NCI-H446 treated with DMSO at 0.1 percent for 48 hours (cell line): Measurements from ENCODE around the gene RHBDL1.
A peak's percentile ranks its signal among the peaks of the same experiment; 100 is the strongest.
"Not testable (repeated sequence)": the region's sequence is repeated elsewhere in the genome, so short reads cannot be mapped to it uniquely, and the experiment has no call there.

Experiments
- DNase-seq: peaks from one replicate; lab custom pipeline; 2025; lab: John Stamatoyannopoulos, UW

Gene RHBDL1

DNA sequence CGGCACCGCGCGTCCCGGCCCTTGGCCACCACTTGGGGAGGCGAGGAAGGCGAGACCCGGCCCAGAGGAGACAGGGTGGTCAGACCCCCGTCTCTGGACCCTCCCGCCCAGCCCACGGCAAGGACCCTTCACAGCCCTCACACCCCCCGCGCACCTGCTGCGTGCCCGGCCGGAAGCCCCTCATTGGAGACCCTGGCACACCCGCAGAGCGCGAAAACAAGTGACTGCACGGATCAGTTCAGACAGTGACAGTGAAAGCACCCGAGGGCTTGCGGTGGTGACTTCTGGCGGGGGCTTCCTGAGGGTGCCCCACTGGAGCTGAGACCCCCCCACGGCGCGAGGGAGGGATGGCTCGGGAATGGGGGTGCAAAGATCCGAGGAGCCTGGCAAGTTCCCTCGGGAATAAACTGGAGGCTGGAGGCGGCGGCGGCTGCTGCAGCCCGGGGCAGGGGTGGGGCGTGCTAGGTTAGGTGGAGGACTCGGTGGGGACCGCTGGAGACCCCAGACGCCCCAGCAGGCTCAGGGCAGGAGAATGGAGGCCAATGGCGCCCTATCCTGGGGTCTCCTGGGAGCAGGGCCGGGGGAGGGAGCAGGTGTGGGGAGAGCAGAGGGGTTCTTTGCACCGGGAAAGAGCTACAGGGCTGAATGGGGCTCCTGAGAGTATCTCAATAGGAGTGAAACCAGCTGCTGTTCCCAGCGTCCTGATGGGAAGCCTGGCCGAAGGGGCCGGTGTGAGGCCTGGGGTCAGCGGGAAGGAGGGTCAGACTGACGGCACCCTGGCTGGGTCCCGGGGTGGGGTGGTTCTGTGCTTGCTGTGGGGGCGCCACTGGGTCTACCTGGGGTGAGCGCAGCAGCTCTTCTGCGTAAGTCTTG, 31.0 kb downstream of the RHBDL1 start:
- DNase-seq, result no peak

DNA sequence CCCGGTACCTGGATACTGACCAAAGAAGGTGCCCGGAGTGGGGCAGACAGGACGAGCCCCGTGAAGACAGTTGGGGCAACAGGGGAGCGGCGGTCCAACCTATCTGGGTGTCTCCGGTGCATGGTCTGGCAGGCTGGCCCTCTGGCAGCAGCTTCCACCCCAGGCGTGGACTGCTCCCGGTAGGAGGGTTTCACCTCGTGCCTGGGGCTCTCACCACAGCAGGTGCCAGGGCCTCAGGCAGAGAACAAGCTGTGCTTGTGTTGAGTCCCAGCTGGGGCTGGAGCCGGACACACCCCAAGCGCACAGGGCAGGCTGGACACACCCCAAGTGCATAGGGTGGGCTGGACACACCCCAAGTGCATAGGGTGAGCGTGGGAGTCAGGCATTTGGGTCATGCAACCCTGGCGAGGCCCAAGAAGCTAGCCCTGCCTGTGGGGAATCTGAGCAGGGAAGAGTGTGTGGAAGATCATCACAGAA, 31.6 kb downstream of the RHBDL1 start:
- DNase-seq, result no peak

DNA sequence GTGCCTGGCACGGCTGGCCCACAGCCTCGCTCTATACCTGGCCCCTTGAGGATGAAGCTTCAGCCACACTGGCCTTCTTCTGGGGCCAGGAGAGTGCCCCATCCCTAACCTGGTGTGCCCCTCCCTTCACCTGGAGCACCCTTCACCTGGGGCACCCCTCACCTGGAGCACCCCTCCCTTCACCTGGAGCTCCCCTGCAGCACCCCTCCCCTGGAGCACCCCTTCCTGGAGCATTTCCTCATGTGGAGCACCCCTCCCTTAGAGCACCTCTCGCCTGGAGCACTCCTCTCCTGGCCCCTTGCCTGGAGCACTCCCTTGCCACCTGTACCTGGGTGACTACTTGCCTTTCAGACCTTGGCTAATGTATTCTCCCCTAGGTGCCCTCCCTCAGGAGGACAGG, 32.5 kb downstream of the RHBDL1 start:
- no peak for DNase-seq

DNA sequence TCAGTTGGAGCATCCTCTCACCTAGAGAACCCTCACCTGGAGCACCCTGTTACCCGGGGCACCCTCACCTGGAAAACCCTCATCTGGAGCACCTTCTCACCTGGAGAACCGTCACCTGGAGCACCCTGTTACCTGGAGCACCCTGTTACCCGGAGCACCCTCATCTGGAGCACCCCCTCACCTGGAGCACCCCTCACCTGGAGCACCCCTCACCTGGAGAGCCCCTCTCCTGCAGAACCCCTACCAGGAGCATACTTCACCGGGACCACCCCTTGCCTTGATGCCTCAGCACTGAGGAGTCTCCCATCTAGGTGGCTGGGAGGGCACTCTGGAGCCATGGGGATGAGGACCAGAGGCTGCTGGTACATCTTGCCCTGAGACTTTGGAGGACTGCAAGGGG, 33.5 kb downstream of the RHBDL1 start:
- DNase-seq, result no peak

DNA sequence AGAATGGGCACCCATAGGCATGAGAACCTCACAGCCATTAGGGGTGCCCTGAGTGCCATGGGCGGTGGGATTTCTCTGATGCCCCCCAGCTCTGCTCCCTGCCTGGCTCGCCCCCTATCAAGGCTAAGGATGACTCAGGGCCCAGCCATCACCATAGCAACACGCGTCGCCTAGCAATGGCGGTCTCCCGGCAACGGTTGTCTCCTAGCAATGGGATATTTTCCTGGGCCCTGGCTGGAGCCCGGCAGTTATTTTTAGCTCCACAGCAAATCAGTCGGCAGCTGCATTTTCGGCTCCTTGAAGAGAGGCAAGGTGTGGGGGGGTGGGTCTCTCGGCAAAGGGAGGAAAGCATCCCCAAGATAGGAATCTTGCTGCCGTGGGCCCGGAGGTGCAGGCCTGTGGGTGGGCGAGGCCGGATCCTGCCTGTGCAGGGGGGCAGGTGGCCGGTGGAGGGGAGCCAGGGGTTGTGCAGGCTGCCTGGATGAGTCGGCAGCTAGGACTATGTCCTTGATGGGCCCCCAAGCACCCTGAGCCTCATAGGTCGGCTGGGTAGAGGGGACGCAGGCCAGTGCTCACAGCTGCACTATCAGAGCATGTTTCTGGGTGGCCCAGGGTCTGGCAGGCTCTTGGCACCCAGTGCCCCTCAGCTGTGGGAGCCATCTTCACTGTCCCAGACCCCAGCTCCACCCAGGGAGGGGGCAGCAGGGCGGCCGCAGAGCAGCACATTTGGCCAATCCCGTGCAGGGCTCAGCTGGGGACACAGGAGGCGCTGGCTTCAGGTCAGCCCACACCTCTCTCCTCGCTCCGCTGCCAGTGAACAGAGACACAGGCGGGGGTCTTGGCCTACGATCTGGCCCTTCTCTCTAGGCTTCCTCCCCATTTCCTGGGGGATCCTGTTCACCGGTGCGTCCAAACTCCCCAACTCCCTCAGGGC, 34.4 kb downstream of the RHBDL1 start:
- peak; percentile 66 for DNase-seq

DNA sequence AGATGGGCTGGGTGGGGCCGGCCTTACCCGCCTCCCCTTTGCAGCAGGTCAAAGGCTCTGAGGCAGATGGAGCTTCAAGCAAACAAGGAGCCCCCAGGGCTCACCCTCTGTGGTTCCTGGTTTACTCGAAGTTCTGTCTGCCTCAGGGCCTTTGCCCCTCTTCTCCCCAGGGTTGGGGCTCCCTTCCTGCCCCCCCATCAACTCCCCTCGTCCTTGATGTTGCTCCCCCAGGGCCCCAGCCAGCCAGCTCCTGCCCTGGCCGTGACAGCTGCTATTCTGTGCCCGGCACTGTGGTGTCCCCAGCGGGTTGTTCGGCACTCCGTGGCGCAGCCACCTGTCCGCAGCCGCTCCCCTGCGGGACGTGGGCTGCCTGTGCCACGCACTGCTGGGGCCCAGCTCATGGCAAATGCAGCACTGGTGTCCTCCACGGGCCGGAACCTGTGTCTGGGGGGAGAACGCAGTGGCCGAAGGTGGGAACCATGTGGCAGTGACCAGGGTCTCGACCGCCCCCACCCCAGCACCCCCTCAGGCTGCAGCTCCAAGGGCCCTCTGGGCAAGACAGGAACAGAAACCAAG, 35.1 kb downstream of the RHBDL1 start:
- DNase-seq, result no peak

DNA sequence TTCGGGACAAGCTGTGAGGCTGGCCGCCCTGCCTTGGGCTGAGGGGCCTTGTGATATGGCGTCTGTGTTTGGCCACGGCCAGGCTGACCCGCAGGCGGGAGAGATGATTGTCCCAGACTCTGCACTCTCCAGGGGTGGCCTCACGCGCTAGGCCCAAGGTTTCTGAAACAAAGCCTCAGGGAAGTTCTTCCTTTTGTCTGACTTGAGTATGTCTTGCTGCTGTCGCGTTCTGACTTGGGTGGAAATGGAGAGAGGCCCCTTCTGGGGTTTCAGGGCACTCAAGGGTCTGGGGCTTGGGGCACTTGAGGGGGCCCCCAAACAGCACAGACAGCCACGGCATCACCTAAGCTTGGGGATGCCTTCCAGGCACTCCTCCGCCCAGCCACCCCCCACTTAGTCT, 35.6 kb downstream of the RHBDL1 start:
- no peak for DNase-seq

DNA sequence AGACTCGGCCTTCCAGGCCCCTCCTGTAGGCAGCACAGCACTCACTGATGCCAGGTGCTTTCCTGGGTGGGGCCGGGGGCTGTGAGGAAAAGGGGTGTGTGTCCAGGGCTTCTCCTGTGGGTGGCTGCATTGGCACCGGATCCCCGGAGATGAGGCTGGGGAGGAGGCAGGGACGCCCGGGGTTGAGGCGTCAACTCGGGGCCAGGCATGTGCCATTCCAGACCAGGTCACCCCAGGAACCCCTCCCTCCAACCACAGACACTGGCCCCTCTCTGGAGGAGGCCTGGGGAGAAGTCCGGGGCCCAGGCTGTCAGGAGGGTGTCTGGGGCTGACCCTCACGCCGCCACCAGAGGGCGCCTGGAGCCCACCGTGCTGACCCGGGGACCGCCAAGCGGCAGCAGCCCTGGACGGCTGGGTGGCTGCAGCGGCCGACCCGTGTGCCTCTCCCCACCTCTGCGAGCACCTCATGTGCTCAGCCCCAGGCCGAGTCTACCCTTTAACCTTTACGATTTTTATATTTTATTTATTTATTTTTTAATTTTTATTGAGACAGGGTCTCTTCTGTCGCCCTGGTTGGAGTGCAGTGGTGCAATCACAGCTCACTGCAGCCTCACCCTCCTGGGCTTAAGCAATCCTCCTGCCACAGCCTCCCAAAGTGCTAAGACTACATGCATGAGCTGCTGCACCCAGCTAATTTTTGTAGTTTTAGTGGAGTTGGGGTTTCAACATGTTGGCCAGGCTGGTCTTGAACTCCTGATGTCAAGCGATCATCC, 36.3 kb downstream of the RHBDL1 start:
- DNase-seq, result no peak

DNA sequence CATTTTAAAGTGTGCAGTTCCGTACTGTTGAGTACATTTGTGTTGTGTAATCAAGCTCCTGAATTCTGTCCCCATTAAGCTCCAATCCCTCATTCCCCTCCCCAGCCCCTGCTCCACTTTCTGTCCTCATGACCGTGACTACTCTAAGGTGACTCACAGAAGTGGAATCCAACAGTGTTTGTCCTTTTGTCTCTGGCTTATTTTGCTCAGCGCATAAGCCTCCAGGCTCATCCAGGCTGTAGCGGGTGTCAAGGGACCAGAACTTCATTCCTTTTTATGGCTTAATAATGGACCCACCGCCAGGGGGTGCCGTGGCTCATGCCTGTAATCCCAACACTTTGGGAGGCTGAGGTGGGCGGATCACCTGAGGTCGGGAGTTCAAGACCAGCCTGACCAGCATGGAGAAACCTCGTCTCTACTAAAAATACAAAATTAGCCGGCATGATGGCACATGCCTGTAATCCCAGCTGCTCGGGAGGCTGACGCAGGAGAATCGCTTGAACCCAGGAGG, 37.3 kb downstream of the RHBDL1 start:
- DNase-seq, result not testable (repeated sequence)

DNA sequence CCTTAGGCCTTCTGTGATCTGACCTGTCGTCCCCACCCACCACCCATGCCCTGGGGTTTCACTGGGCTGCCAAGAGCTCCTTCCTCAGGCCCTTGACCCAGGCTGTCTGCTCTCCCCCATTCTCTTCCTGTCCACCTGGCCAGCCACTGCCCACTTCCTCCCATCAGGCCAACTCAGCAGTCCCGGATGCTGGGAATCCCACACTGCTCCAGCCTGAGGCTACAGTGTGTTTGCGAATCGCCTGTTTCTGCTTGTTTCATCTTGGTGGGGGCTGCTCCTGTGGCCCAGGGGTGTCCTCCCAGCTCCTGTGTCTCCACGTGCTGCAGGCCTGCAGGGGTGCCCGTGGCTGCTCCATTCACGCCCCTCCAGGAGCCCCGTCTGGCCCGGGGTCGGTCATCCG, 38.6 kb downstream of the RHBDL1 start:
- no peak for DNase-seq

DNA sequence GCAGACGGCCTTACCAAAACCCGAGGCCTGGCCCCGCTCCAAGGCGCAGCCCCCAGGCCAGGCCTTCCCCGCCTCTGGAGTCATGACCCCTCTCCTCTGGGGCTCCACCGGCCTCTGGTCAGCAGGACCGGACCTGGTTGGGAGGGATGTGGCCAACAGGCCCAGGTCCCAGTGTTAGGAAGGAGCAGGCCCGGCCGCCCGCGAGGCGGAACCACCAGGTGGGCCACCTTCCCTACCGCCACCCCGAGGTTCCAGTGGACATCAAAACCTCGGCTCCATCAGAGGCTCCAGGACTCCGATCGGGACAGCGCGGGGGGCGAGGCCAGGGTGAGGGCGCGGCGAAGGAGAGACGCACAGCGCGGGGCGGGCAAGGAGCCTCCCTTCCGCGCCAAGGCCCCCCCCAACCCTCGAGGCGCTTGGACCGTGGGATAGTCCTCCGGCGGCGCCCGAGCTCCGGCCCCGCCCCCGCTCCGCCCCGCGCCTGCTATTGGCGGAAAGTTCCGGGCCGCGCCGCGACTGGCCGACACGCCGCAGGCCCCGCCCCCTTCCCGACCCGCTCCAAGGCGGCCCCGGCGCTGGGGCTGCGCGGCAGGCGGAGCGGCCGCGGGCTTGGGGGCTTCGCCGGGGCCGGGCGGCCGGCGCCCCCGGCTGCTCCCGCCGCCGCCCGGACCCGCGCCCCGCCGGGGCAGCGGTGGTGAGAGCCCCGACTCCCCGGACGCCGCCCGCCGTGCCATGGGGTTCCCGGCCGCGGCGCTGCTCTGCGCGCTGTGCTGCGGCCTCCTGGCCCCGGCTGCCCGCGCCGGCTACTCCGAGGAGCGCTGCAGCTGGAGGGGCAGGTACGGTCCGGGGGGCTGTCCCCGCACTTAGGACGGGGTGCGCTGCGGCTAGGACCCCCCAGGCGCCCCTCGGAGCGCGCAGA, 39.3 kb downstream of the RHBDL1 start, which contains the start of gene METRN:
TSS of gene METRN (plus strand) at position 561 of the 919 bp plus-strand sequence. CDS start at position 733, 172 bp downstream.
- peak; percentile 54 for DNase-seq

DNA sequence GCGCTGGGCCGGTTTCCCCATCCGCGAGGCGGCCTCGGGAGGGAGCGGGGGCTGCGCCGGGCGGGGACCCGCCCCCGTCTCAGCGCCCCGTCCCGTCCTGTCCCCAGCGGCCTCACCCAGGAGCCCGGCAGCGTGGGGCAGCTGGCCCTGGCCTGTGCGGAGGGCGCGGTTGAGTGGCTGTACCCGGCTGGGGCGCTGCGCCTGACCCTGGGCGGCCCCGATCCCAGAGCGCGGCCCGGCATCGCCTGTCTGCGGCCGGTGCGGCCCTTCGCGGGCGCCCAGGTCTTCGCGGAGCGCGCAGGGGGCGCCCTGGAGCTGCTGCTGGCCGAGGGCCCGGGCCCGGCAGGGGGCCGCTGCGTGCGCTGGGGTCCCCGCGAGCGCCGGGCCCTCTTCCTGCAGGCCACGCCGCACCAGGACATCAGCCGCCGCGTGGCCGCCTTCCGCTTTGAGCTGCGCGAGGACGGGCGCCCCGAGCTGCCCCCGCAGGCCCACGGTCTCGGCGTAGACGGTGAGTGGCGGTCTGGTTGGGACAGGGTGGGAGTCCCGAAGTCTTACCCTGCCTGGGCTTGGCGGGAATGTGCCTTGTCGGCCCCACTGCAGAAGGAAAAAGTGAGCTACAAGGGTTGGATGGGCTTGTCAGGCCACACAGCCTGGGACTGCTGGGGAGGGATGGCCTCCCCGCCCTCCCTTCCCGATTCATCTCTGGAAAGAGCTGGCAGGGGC, 40.2 kb downstream of the RHBDL1 start:
- DNase-seq, result no peak

DNA sequence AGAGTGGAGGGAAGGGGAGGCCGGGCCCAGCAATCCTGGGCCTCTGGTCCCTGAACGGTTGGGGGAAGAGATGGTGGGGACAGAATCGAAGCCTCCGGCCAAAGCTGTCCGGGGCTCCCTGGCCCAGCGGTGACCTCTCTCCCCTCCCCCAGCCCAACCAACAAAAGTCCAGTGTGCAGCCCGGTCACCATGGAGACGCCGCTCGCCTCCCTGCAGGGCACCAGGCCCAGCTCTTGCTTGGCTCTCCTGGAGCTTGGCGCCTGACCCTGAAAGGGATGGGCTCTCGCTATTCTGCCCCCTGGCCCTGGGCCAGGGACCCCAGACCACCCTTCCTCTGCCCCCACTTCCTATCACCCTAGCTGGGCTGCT, 40.7 kb downstream of the RHBDL1 start:
- no peak for DNase-seq

DNA sequence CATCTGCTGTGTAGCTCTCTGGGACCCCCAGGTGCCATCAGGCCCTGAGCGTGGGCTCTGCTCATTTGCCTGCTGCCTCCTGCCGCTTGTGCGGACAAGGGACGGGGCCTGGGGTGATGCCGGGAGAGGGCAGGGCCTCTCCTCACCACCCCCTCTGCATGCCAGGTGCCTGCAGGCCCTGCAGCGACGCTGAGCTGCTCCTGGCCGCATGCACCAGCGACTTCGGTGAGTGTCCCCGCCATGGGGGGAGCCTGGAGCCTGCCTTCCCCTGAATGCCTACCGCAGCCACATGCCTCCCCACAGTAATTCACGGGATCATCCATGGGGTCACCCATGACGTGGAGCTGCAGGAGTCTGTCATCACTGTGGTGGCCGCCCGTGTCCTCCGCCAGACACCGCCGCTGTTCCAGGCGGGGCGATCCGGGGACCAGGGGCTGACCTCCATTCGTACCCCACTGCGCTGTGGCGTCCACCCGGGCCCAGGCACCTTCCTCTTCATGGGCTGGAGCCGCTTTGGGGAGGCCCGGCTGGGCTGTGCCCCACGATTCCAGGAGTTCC, 41.4 kb downstream of the RHBDL1 start:
- no peak for DNase-seq

DNA sequence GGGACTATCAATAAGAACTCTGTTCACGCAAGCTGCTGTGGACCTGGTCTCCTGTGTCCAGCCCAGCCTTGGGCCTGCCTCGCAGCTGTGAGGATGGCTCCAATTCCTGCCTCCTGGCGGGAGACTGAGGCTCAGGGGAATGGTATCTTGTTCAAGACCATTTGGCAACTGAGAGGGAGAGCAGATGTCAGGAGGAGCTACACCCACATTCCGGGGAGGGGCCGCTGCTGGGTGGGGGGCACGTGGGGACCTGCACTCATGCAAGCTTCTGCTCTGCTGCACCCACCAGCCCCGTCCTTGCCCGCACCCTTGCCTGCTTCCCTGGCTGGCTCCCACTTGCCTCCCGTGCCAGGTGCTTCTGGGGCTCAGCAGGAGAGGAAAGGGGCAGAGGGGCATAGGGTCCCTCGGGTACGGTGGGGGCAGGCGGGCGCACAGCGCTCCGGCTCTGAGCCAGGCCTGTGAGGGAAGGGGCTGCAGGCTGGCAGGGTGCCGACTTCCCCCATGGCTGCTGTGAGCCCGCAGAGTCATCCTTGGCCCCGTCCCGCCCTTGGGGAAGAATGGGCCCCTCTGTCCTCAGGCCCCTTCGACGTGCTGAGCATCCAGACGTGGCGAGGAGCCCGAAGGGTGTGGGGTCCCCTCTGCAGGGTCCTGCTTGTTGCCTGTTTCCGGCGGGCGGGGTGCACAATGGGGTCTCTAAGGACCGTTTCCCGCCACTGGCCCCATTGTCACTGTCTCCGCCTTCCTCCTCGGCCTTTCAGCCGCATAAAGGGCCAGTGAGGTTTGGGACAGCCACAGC, 42.2 kb downstream of the RHBDL1 start:
- DNase-seq, result no peak

DNA sequence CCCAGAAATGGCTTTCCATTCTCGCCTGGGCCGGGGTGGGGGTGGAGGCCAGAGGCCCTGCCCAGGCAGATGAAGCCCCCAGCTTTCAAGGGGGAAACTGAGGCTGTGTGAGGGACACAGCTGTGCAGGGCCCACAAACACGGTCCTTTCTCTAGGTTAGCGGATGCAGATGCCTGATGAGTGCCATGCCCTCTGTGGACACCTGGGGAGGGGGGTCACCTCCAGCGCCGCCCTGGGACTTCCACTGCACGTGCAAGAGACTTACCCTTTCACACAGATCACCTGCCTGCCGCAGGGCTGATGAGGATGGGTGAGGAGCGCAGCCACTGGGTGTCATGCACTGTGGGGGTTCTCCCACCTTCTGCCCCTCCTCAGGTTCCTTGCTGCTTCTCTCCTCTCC, 42.9 kb downstream of the RHBDL1 start:
- DNase-seq, result no peak

DNA sequence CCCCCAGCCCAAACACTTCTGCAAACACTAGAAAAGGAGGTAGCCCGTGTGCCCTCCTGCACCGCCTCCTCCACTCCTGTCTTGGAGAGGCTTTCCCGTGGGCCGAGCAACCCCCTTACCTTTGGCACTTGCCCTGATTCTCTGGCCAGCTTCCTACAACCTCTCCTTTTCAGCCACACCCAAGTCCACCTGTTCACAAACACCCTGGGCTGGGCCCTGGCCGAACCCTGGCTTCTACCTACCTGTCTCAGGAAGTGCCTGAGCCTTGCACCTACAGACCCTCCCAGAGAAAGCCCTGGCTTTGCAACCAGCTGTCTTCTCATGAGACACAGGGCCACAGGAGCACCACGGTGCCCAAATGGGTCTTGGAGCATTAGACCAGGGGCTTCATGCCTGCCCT, 43.5 kb downstream of the RHBDL1 start:
- no peak for DNase-seq

DNA sequence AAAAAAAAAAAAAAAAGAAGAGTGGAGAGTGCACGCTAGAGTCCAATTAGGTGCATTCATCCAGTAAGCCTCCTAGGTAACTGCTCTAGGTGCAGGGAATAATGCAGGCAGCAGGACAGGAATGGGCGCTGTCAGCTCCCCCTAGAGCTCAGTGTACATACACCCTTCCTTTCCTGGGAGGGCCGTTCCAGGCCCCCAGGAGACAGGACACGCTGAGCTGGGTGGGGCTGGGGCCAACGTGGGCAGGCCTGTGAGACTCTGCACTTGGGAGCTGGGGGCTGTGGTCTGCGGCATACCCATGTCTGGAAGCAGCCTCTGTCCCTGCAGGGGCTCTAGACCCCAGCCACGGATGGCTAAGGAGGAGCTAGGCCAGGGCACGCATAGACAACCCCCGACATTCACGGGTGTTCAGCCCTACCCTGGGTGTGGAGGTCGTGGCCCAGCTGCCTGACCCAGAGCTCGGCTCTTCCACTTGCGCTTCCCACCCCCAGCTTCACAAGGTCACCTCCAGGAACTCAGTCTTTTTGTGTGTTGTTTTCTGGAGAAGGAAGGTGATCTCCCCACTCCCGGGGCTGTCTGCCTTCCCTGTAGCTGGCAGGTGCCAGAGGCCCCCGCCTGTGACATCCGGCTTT, 44.5 kb downstream of the RHBDL1 start:
- no peak for DNase-seq
